H1 (cell line): Measurements from ENCODE around the gene MYH6. TPM values are rescaled to one million over a fixed set of nuclear protein-coding genes. Genes with fewer than 3 reads are reported as not detected.

ENCODE experiments used
- CTCF ChIA-PET: fragments of 300-600 bp; sonication (Branson Sonifier 250); formaldehyde crosslinking; loops from one replicate; lab custom pipeline; 2021; ENCODE audit not compliant: partially characterized antibody; lab: Charles Lee
- POLR2A ChIA-PET: fragments of 300-600 bp; sonication (Branson Sonifier 250); formaldehyde crosslinking; loops from one replicate; lab custom pipeline; 2021; ENCODE audit warnings: inconsistent platforms; ENCODE audit not compliant: partially characterized antibody; lab: Charles Lee
- DNase-seq, 2 experiments: peaks; one replicate each; pipeline versions ENCODE4 v3.0.0 to v3.0.0-alpha.2; 2010 to 2022; ENCODE audit warnings: low spot score in 2 of 2, low read depth in 1 of 2, mixed read lengths in 1 of 2
- FAIRE-seq: peaks from 2 replicates; lab custom pipeline; 2011; peaks lifted over from hg19 to GRCh38; lab: Jason Lieb, UNC
- H2AFZ ChIP-seq: 2 replicates; pipeline ENCODE4 v1.8.1; 2012; ENCODE audit warnings: low read length, inconsistent platforms
- H2AK5ac ChIP-seq: 2 replicates; pipeline ENCODE4 v1.6.1; 2013; ENCODE audit warnings: low read depth, low read length
- H2BK120ac ChIP-seq: replicated peaks from 2 replicates; pipeline ENCODE3; 2013; ENCODE audit warnings: low read depth, low read length, inconsistent platforms
- H2BK12ac ChIP-seq: 2 replicates; pipeline ENCODE4 v1.6.1; 2013; ENCODE audit warnings: low read depth, low read length
- H2BK15ac ChIP-seq: 2 replicates; pipeline ENCODE4 v1.6.1; 2013; ENCODE audit warnings: low read length
- H2BK20ac ChIP-seq: 2 replicates; pipeline ENCODE4 v1.6.1; 2013; ENCODE audit warnings: low read length
- H2BK5ac ChIP-seq: 2 replicates; pipeline ENCODE4 v1.6.1; 2013; ENCODE audit warnings: low read depth, low read length
- H3K14ac ChIP-seq: 2 replicates; pipeline ENCODE4 v1.6.1; 2013; ENCODE audit warnings: inconsistent platforms; ENCODE audit not compliant: insufficient read length
- H3K18ac ChIP-seq: 2 replicates; pipeline ENCODE4 v1.6.1; 2013; ENCODE audit warnings: low read length; ENCODE audit errors: extremely low read depth
- H3K23ac ChIP-seq: 2 replicates; pipeline ENCODE4 v1.6.1; 2013; ENCODE audit warnings: inconsistent platforms; ENCODE audit not compliant: insufficient read length
- H3K23me2 ChIP-seq: 2 replicates; pipeline ENCODE4 v1.6.1; 2013; ENCODE audit warnings: low read depth, low read length
- H3K27ac ChIP-seq: 2 replicates; pipeline ENCODE4 v1.6.1; 2011; ENCODE audit warnings: low read depth, low read length, inconsistent platforms
- H3K27me3 ChIP-seq, 4 experiments: replicated peaks in 1 of 4; 1 replicate in 1 of 4; 2 replicates in 3 of 4; pipeline versions ENCODE4 v1.6.1 to v1.8.1; 2011 to 2013; ENCODE audit warnings: low read length in 3 of 4, mild to moderate bottlenecking in 3 of 4, inconsistent platforms in 2 of 4, mixed read lengths in 2 of 4, moderate library complexity in 1 of 4; ENCODE audit not compliant: control insufficient read depth in 3 of 4, insufficient read depth in 3 of 4; ENCODE audit errors: extremely low read depth in 1 of 4
- H3K36me3 ChIP-seq, 4 experiments: 2 replicates each; pipeline versions ENCODE4 v1.6.1 to v1.8.1; 2011 to 2013; ENCODE audit warnings: mild to moderate bottlenecking in 4 of 4, low read length in 3 of 4, moderate library complexity in 2 of 4, control low read depth in 1 of 4, inconsistent platforms in 1 of 4; ENCODE audit not compliant: insufficient read depth in 4 of 4, control insufficient read depth in 2 of 4
- H3K4ac ChIP-seq: replicated peaks from 2 replicates; pipeline ENCODE3; 2013; ENCODE audit warnings: low read length, low read depth, mixed read lengths, inconsistent platforms; ENCODE audit not compliant: insufficient read length
- H3K4me1 ChIP-seq, 4 experiments: replicated peaks in 1 of 4; 1 replicate in 1 of 4; 2 replicates in 3 of 4; pipeline versions ENCODE4 v1.6.1 to v1.8.1; 2011 to 2013; ENCODE audit warnings: low read length in 3 of 4, inconsistent platforms in 2 of 4, mixed read lengths in 1 of 4; ENCODE audit not compliant: insufficient read depth in 4 of 4, control insufficient read depth in 3 of 4
- H3K4me2 ChIP-seq, 2 experiments: 2 replicates each; pipeline versions ENCODE4 v1.6.1 to v1.8.1; 2011 to 2013; ENCODE audit warnings: low read depth in 2 of 2, low read length in 2 of 2, control low read depth in 1 of 2, inconsistent platforms in 1 of 2, mild to moderate bottlenecking in 1 of 2; ENCODE audit not compliant: insufficient read depth in 1 of 2
- H3K4me3 ChIP-seq, 4 experiments: fragments of 200-600, 300-600 bp in 1 of 4; sonication (generic), shearing (Covaris generic), sonication (Bioruptor Twin) in 1 of 4; 2 replicates each; pipeline versions ENCODE4 v1.5.1 to v1.8.1; 2011 to 2016; ENCODE audit warnings: low read length in 4 of 4, low read depth in 3 of 4, control low read depth in 2 of 4, inconsistent platforms in 2 of 4, mild to moderate bottlenecking in 2 of 4, mixed read lengths in 1 of 4, moderate library complexity in 1 of 4; ENCODE audit not compliant: insufficient read depth in 2 of 4; ENCODE audit errors: extremely low read depth in 1 of 4
- H3K56ac ChIP-seq: replicated peaks from 2 replicates; pipeline ENCODE3; 2013; ENCODE audit warnings: low read depth, mild to moderate bottlenecking, mixed read lengths, low read length, inconsistent platforms; ENCODE audit not compliant: insufficient read length
- H3K79me1 ChIP-seq: 2 replicates; pipeline ENCODE4 v1.6.1; 2013; ENCODE audit warnings: low read depth, low read length, control low read depth
- H3K79me2 ChIP-seq, 2 experiments: 2 replicates each; pipeline versions ENCODE4 v1.6.1 to v1.8.1; 2012 to 2013; ENCODE audit warnings: low read length in 2 of 2, mild to moderate bottlenecking in 2 of 2, inconsistent platforms in 1 of 2; ENCODE audit not compliant: insufficient read depth in 2 of 2, control insufficient read depth in 1 of 2
- H3K9ac ChIP-seq, 4 experiments: replicated peaks in 1 of 4; 1 replicate in 1 of 4; 2 replicates in 3 of 4; pipeline versions ENCODE4 v1.6.1 to v1.8.1; 2011 to 2013; ENCODE audit warnings: low read depth in 3 of 4, low read length in 3 of 4, control low read depth in 2 of 4, mild to moderate bottlenecking in 2 of 4, moderate library complexity in 2 of 4, inconsistent platforms in 1 of 4; ENCODE audit errors: extremely low read depth in 1 of 4
- H3K9me3 ChIP-seq, 2 experiments: 2 replicates each; pipeline versions ENCODE4 v1.6.1 to v1.8.1; 2012 to 2013; ENCODE audit warnings: mild to moderate bottlenecking in 2 of 2, moderate library complexity in 2 of 2, control low read depth in 1 of 2, inconsistent platforms in 1 of 2, low read depth in 1 of 2, low read length in 1 of 2, mixed read lengths in 1 of 2; ENCODE audit not compliant: insufficient read depth in 2 of 2
- H4K20me1 ChIP-seq, 2 experiments: replicated peaks in 1 of 2; 2 replicates each; pipeline versions ENCODE3 to v1.8.1; 2011 to 2013; ENCODE audit warnings: inconsistent platforms in 2 of 2, low read length in 2 of 2, mild to moderate bottlenecking in 1 of 2; ENCODE audit not compliant: insufficient read depth in 2 of 2, control insufficient read depth in 1 of 2
- H4K5ac ChIP-seq: 2 replicates; pipeline ENCODE4 v1.6.1; 2013; ENCODE audit warnings: low read length, low read depth, mixed read lengths, inconsistent platforms; ENCODE audit not compliant: insufficient read length
- H4K8ac ChIP-seq: 2 replicates; pipeline ENCODE4 v1.8.0; 2013; ENCODE audit warnings: mild to moderate bottlenecking, moderate library complexity, low read length, inconsistent platforms; ENCODE audit not compliant: insufficient read depth; ENCODE audit errors: extremely low read depth
- H4K91ac ChIP-seq: replicated peaks from 2 replicates; pipeline ENCODE3; 2013; ENCODE audit warnings: low read length, mixed read lengths, inconsistent platforms; ENCODE audit not compliant: insufficient read length
- ASH2L ChIP-seq: fragments of 200-600, 300-600 bp; sonication (generic); IDR thresholded peaks from one replicate; pipeline ENCODE4 v1.7.1; 2017; ENCODE audit warnings: low read length
- RXRA ChIP-seq: IDR thresholded peaks from 2 replicates; pipeline ENCODE4 v1.6.1; 2011; ENCODE audit warnings: low read depth, mild to moderate bottlenecking, low read length, moderate library complexity; ENCODE audit not compliant: insufficient read depth
- SIX5 ChIP-seq: IDR thresholded peaks from 2 replicates; pipeline ENCODE4 v1.6.1; 2011; ENCODE audit warnings: mild to moderate bottlenecking, low read depth, low read length
- SP2 ChIP-seq: IDR thresholded peaks from 2 replicates; pipeline ENCODE4 v1.6.1; 2012; ENCODE audit warnings: mild to moderate bottlenecking, low read length, inconsistent platforms
- WGBS, 2 experiments: shearing (Covaris generic) in 1 of 2; methylation state at CpG; one replicate each; pipeline versions ENCODE4 v1.1.6 to v1.1.7; 2013 to 2015; ENCODE audit warnings: low lambda C conversion rate in 2 of 2, mixed read lengths in 2 of 2, inconsistent platforms in 1 of 2, low coverage in 1 of 2, missing lambda C conversion rate in 1 of 2; ENCODE audit not compliant: insufficient replicate concordance in 2 of 2, insufficient coverage in 1 of 2, insufficient read length in 1 of 2; ENCODE audit errors: extremely low coverage in 1 of 2, missing lambda C conversion rate in 1 of 2; 5-methylcytosine and 5-hydroxymethylcytosine counted together
- polyA plus RNA-seq, 7 experiments: library from polyadenylated mRNA; depleted of rRNA in 3 of 7; stranded (reverse) in 5 of 7; unstranded in 2 of 7; fragments of >200 nt in 5 of 7; fragments of 200-250 nt in 2 of 7; gene quantifications; 1 replicate in 5 of 7; 2 replicates in 1 of 7; 4 replicates in 1 of 7; pipeline versions ENCODE4 v1.2.1 to v1.2.3, GENCODE V29; 2011 to 2013; ENCODE audit warnings: missing spikeins in 2 of 7, mixed read lengths in 2 of 7
- total RNA-seq: library from RNA; stranded (reverse); fragmentation: NEBNext Ultra II Directional; extraction: Animal tissue kit (Norgen Biotek cat#: 25700); gene quantifications from 2 replicates; pipeline ENCODE4 v1.2.1, GENCODE V29; 2021

MYH6 gene
- total and polyA plus RNA-seq, 2 of the 8 experiments (the other 6 are each of a cell fraction or from before 2014, with no cell fraction given), result 0.03 TPM; not detected in 1

GRCh38 chr14:23416801-23417200 is 8.7 kb upstream of the MYH6 start:
- no peak overlapping the region for H3K18ac ChIP-seq
- H3K56ac ChIP-seq, result no peak overlapping the region
- no peak overlapping the region for H2BK5ac ChIP-seq
- H2AFZ ChIP-seq, result no peak overlapping the region
- no peaks in the 10 kb centered on the region for H3K27me3 ChIP-seq
- no peaks in the 10 kb centered on the region; a peak in 1 of 7 replicates for H3K4me1 ChIP-seq
- H4K20me1 ChIP-seq, result no peaks in the 10 kb centered on the region
- H2BK20ac ChIP-seq, result no peak overlapping the region
- CTCF ChIA-PET, result interaction anchor here (1.0 to 2.3 kb wide), 3 partner anchors 24 to 90 kb away, joined by 3 to 6 read pairs (median 5); no protein-coding TSS in a partner anchor
- H3K4me2 ChIP-seq, result no peak overlapping the region
- no peak overlapping the region for H3K9ac ChIP-seq
- no peak overlapping the region for H3K14ac ChIP-seq
- no peak overlapping the region for H2AK5ac ChIP-seq
- H4K8ac ChIP-seq, result no peak overlapping the region
- no peaks in the 10 kb centered on the region for H3K23me2 ChIP-seq
- no peak for FAIRE-seq
- no peaks in the 10 kb centered on the region for H3K79me1 ChIP-seq
- H3K4ac ChIP-seq, result no peak overlapping the region
- H2BK15ac ChIP-seq, result no peak overlapping the region
- H2BK12ac ChIP-seq, result no peak overlapping the region
- no peak overlapping the region for H3K23ac ChIP-seq
- no peak overlapping the region for H3K4me3 ChIP-seq
- no peaks in the 10 kb centered on the region for H3K79me2 ChIP-seq
- H3K36me3 ChIP-seq, result no peaks in the 10 kb centered on the region
- TF ChIP-seq SP2 (no peak), RXRA (no peak), SIX5 (no peak), ASH2L (no peak)
- TF ChIP-seq, all 59 proteins: peak for 0
- Histone ChIP-seq H3K27ac (no peak overlapping the region), H4K5ac (no peak overlapping the region), H4K91ac (no peak overlapping the region), H3K9me3 (no peaks in the 10 kb centered on the region), H2BK120ac (no peak overlapping the region)
- no peak for DNase-seq
- WGBS, 2 experiments, result 88% methylated on average over 11 of the region's 11 CpGs; no CpG with 5 or more reads in 1 of the 2 experiments
- POLR2A ChIA-PET, result interaction anchor here (0.6 kb wide), 1 partner anchor 734 kb away, joined by 3 read pairs; no protein-coding TSS in a partner anchor
